Stimulated activated naive CD8-positive, alpha-beta T cell treated with anti-CD3 and anti-CD28 coated beads, Interleukin-15, amount 100 ng/mL, for 72 hours (primary cell): ENCODE results near the gene STOX2.

Source experiments
- ATAC-seq: fragments of 150-1000 bp; cut with Tn5 transposase; 2 replicates; pipeline ENCODE4 v1.10.0; 2021; ENCODE audit warnings: mild to moderate bottlenecking, moderate library complexity
- DNase-seq, 2 donors: peaks; one replicate each; pipeline ENCODE4 v3.0.0; 2021 to 2022
- H3K27ac Mint-ChIP-seq, 2 donors: one replicate each; pipeline ENCODE4 v1.8.0; 2022; ENCODE audit warnings: mild to moderate bottlenecking in 2 of 2, mixed read lengths in 2 of 2, moderate library complexity in 2 of 2
- H3K27me3 Mint-ChIP-seq: one replicate; pipeline ENCODE4 v1.8.0; 2022; ENCODE audit warnings: mixed read lengths
- H3K4me1 Mint-ChIP-seq: one replicate; pipeline ENCODE4 v1.8.0; 2022; ENCODE audit warnings: mild to moderate bottlenecking, mixed read lengths
- H3K4me3 Mint-ChIP-seq, 2 donors: one replicate each; pipeline ENCODE4 v1.8.0; 2022; ENCODE audit warnings: mild to moderate bottlenecking in 2 of 2, mixed read lengths in 2 of 2, moderate library complexity in 1 of 2
- H3K9me3 Mint-ChIP-seq, 2 donors: one replicate each; pipeline ENCODE4 v1.8.0; 2022; ENCODE audit warnings: mixed read lengths in 2 of 2

STOX2 gene

DNA sequence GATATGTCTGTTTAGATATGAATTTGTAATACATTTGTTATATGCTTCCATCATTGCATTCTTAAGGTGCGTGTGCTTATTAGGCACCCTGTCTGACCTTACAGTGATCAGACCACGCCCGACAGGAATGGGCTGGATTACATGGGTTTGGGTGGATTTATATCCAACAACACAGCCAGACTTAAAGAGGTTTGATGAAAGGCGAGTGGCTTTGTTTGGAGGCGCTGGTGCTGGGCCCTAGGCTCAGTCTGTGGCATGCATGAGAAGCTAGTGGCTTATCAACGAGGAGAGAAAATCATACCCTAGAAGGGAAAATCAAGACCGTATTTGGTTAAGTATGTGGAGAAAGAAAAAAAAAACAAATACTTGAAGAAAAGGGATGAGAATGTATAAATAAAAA, 80.7 kb downstream of the STOX2 start:
- H3K4me1 Mint-ChIP-seq = no peaks in the 10 kb centered on the region
- no peaks in the 10 kb centered on the region for H3K9me3 Mint-ChIP-seq
- H3K27ac Mint-ChIP-seq = no peak overlapping the region
- peaks cover 10% of the 10 kb centered on the region for H3K27me3 Mint-ChIP-seq
- H3K4me3 Mint-ChIP-seq = no peak overlapping the region
- DNase-seq (no peak), ATAC-seq (no peak)

DNA sequence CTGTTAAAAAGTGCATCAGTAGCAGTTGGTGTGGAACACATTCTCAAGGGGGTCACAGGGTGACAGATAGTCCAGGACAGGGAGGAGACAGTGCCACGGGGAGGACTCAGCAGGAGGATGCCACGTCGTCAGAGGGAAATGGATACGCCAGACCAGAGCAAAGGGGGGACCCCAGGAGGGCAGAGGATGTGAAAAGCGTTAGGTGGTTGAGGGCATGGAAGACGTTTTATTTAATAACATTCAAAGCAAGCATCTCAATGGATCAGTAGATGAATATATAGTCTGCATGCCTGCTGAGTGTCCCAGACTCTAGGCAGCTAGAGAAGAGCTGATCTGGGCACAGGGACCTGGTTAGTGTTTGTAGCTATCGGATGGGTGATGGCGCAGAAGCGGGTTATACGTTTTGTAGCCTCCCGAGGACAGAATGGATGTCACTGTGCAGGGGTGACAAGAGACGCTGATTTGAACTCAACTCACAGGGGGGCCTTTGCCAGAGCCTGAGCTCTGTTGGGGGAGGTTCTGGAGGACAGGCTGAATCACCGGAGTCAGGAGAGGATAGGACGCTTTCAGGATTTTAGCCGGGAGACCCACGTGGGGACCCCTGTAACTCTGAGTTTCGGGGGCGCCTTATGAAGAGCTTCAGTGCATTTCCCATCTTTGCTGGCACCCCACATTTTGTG, 81.3 kb downstream of the STOX2 start:
- no peaks in the 10 kb centered on the region for H3K9me3 Mint-ChIP-seq
- H3K4me1 Mint-ChIP-seq = no peaks in the 10 kb centered on the region
- H3K27me3 Mint-ChIP-seq = peaks cover 10% of the 10 kb centered on the region
- DNase-seq = no peak
- no peak overlapping the region for H3K4me3 Mint-ChIP-seq
- no peak overlapping the region for H3K27ac Mint-ChIP-seq
- ATAC-seq = no peak

- DNase-seq (no peak), ATAC-seq (peak; percentile 12)
- Mint-ChIP-seq H3K27ac (no peak overlapping the region), H3K27me3 (peaks cover 10% of the 10 kb centered on the region), H3K4me3 (no peak overlapping the region), H3K9me3 (no peaks in the 10 kb centered on the region), H3K4me1 (no peaks in the 10 kb centered on the region)
Measured at GRCh38 chr4:183986971-183987946, 82.2 kb downstream of the STOX2 start.

DNA sequence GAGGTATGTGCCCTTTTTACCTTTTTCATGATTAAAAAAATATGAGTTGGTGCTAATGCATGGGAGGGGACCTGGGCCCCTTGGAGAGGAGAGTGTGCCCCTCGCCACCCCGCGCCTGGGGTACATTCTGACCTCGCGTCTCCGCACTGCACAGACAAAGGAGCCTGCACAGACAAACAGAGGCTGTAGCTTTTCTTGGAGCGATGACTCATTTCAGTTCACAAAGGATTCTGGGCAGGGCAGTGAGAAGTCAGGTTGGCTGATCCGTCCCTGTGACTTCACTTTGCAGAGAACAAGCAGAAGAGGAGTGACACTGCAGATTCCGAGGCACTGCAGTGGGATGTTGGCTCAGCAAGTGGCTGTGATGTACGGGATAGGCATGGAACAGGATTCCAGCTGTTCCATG, 82.9 kb downstream of the STOX2 start:
- ATAC-seq = peak; percentile 31
- H3K27ac Mint-ChIP-seq = no peak overlapping the region
- H3K4me1 Mint-ChIP-seq = no peaks in the 10 kb centered on the region
- no peak for DNase-seq
- no peaks in the 10 kb centered on the region for H3K9me3 Mint-ChIP-seq
- H3K4me3 Mint-ChIP-seq = no peak overlapping the region
- H3K27me3 Mint-ChIP-seq = peaks cover 10% of the 10 kb centered on the region

GRCh38 chr4:183988874-183989273, 83.8 kb downstream of the STOX2 start:
- H3K9me3 Mint-ChIP-seq = no peaks in the 10 kb centered on the region
- peaks cover 13% of the 10 kb centered on the region for H3K27me3 Mint-ChIP-seq
- ATAC-seq (no peak), DNase-seq (no peak)
- no peak overlapping the region for H3K27ac Mint-ChIP-seq
- no peak overlapping the region for H3K4me3 Mint-ChIP-seq
- H3K4me1 Mint-ChIP-seq = no peaks in the 10 kb centered on the region

DNA sequence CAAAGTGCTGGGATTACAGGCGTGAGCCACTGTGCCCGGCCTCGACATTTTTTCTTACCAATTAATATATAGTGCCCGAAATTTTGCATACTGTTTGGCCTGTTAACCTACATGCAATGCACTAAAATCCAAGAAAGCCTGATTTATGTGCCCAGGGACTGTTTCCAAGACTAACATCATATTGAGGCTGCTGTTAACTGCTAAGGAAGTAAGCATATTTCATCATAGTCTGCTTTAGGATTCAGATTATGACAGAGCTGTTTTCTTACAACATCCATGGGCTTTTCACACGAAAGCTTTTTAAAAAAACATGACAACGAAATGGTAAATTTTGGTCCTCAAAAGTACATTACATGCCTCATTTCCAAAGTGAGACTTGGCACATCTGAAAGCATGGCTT, 84.4 kb downstream of the STOX2 start:
- ATAC-seq (no peak), DNase-seq (no peak)
- H3K27me3 Mint-ChIP-seq = peaks cover 19% of the 10 kb centered on the region
- no peak overlapping the region for H3K4me3 Mint-ChIP-seq
- no peaks in the 10 kb centered on the region for H3K9me3 Mint-ChIP-seq
- no peak overlapping the region for H3K27ac Mint-ChIP-seq
- no peaks in the 10 kb centered on the region for H3K4me1 Mint-ChIP-seq

DNA sequence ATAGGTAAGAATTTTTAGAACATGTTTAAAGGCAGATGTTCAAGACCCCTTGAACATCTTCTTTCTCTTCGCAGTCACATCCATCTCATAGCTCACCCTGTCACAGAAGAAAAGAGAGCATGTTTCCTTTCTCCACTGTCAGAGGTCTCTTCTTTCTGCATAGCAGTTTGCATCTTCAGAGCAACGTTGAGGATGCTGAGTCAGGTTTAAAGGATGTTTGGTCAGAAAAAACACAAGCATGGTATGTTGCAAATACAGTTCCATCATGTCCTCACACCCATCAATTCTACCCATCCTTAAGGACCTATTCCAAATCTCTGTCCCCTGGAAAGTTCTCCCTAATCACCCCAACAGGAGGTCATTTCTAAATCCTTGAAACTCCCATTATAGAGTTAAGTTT, 84.8 kb downstream of the STOX2 start:
- DNase-seq (no peak), ATAC-seq (no peak)
- Mint-ChIP-seq H3K27me3 (peaks cover 20% of the 10 kb centered on the region), H3K9me3 (no peaks in the 10 kb centered on the region), H3K4me1 (no peaks in the 10 kb centered on the region), H3K4me3 (no peak overlapping the region), H3K27ac (no peak overlapping the region)

DNA sequence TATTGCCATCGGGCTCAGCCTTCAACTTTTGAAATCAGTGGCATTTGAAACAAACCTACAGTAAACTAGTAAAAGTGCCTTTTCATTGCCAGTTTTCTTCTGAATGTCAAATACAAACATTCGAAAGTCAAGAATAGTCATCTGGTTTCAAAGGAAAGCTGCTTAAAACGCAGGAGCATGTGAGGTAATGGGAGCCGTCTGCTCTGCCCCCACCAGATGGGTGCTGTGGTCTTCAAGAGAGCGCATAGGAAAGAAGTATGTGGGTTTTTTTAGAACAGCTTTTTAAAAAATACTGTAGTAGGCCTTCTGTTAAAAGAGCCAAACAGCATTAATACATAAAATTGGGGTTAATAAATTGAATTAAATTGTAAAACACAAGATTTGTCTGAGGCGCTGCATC, 88.6 kb downstream of the STOX2 start:
- Mint-ChIP-seq H3K27me3 (peaks cover 20% of the 10 kb centered on the region), H3K9me3 (no peaks in the 10 kb centered on the region), H3K4me1 (no peaks in the 10 kb centered on the region), H3K27ac (no peak overlapping the region), H3K4me3 (no peak overlapping the region)
- ATAC-seq (no peak), DNase-seq (no peak)

GRCh38 chr4:183995570-183995969, 90.5 kb downstream of the STOX2 start:
- no peaks in the 10 kb centered on the region for H3K9me3 Mint-ChIP-seq
- H3K4me3 Mint-ChIP-seq = no peak overlapping the region
- peaks cover 10% of the 10 kb centered on the region for H3K27me3 Mint-ChIP-seq
- no peaks in the 10 kb centered on the region for H3K4me1 Mint-ChIP-seq
- ATAC-seq = no peak
- H3K27ac Mint-ChIP-seq = no peak overlapping the region
- DNase-seq = no peak

GRCh38 chr4:183996868-183997267, 91.8 kb downstream of the STOX2 start:
- Mint-ChIP-seq H3K27me3 (peaks cover 10% of the 10 kb centered on the region), H3K4me3 (no peak overlapping the region), H3K27ac (no peak overlapping the region), H3K9me3 (no peaks in the 10 kb centered on the region), H3K4me1 (no peaks in the 10 kb centered on the region)
- DNase-seq (no peak), ATAC-seq (no peak)

- no peaks in the 10 kb centered on the region for H3K9me3 Mint-ChIP-seq
- H3K4me1 Mint-ChIP-seq = no peaks in the 10 kb centered on the region
- H3K27ac Mint-ChIP-seq = no peak overlapping the region
- DNase-seq (no peak), ATAC-seq (peak; percentile 26)
- H3K27me3 Mint-ChIP-seq = peaks cover under 1% of the 10 kb centered on the region
- H3K4me3 Mint-ChIP-seq = no peak overlapping the region
Measured at GRCh38 chr4:183999435-183999834, 94.3 kb downstream of the STOX2 start.

DNA sequence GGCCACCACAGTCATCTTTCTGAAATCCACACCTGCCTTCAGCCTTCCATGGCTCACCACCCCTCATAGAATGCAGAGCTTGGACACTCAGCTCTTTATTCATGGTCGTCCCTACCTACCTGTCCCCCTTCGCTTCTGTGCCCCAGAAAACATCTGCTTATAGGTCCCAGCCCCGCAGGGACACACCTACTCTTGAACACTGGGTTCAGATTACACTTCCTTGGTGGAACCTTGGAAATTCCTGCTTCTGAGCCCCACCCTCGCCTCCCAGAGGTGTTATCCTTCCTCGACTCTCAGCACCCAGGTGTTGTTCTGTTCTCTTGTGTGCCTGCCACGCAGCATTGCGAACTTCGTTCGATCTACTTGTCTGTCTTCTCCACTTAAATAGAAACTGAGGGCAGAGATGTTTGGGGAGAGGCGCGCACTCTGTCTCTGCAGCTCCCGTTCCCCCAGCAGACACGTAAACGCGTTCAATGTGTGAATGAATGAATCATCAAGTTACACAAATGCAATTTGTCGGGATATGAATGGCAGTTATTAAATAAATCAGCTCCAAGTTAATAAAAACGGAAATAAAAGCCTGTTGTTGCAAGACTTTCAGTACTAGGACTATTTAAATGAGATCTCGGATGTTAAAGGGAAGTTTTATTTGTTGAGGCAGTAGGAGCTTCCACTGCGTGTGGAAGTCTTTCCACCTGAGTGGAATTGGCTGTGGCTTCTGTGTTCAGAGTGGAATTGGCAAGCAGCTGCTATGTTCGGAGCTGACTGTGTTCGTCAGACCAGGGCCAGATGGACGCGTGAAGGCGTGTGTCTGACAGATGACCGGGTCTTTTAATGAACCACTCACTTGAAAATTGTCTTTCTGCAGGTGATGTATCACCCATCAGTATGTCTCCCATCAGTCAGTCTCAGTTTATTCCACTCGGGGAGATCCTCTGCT, 95.6 kb downstream of the STOX2 start:
- Mint-ChIP-seq H3K4me1 (no peaks in the 10 kb centered on the region), H3K9me3 (no peaks in the 10 kb centered on the region), H3K27me3 (no peaks in the 10 kb centered on the region), H3K27ac (no peak overlapping the region), H3K4me3 (no peak overlapping the region)
- ATAC-seq = no peak
- DNase-seq = no peak

GRCh38 chr4:184003433-184003832, 98.3 kb downstream of the STOX2 start:
- ATAC-seq = no peak
- no peak for DNase-seq
- H3K27ac Mint-ChIP-seq = no peak overlapping the region
- H3K4me3 Mint-ChIP-seq = no peak overlapping the region
- H3K27me3 Mint-ChIP-seq = no peaks in the 10 kb centered on the region
- H3K9me3 Mint-ChIP-seq = no peaks in the 10 kb centered on the region
- H3K4me1 Mint-ChIP-seq = no peaks in the 10 kb centered on the region

- Mint-ChIP-seq H3K27me3 (no peaks in the 10 kb centered on the region), H3K4me3 (no peak overlapping the region), H3K4me1 (peaks cover 4% of the 10 kb centered on the region), H3K9me3 (no peaks in the 10 kb centered on the region), H3K27ac (no peak overlapping the region)
- ATAC-seq (no peak), DNase-seq (no peak)
Measured at GRCh38 chr4:184007891-184008290, 102.8 kb downstream of the STOX2 start.

DNA sequence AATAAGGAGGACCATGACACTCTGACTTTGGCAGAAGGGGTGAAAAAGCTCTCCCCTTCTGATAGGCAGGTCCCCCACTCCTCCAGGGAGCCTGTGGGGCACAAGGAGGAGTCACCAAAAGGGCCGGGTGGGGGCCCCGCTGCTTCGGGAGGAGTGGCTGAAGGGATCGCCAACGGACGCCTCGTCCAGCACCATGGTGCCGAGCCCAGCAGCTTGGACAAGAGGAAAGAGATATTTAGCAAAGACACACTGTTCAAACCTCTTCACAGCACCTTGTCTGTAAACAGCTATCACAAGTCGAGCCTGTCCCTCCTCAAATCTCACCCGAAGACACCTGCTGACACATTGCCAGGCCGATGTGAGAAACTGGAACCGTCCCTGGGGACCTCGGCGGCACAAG, 105.6 kb downstream of the STOX2 start:
- H3K27ac Mint-ChIP-seq = no peak overlapping the region
- ATAC-seq = no peak
- no peaks in the 10 kb centered on the region for H3K9me3 Mint-ChIP-seq
- H3K4me1 Mint-ChIP-seq = peaks cover 8% of the 10 kb centered on the region
- DNase-seq = no peak
- H3K27me3 Mint-ChIP-seq = no peaks in the 10 kb centered on the region
- H3K4me3 Mint-ChIP-seq = no peak overlapping the region
